Activated CD8-positive, alpha-beta memory T cell treated with anti-CD3 and anti-CD28 coated beads for 36 hours (primary cell): Measurements from ENCODE around the gene MIEF1. TPM values are rescaled to one million over a fixed set of nuclear protein-coding genes. Genes with fewer than 3 reads are reported as not detected.

Source experiments
- CTCF ChIA-PET: fragments of 350-600 bp; sonication (Branson Sonifier 250); formaldehyde crosslinking; loops from one replicate; lab custom pipeline; 2021; ENCODE audit warnings: antibody characterized with exemption; lab: Charles Lee
- POLR2A ChIA-PET: fragments of 350-600 bp; sonication (Branson Sonifier 250); formaldehyde crosslinking; loops from one replicate; lab custom pipeline; 2021; ENCODE audit warnings: antibody characterized with exemption; lab: Charles Lee
- total RNA-seq, 2 experiments: library from RNA; stranded (reverse); gene quantifications; one replicate each; pipeline ENCODE4 v1.2.3, GENCODE V29; 2021

MIEF1 gene
- total RNA-seq, 2 experiments from 2014 or later = 62.7 TPM

DNA sequence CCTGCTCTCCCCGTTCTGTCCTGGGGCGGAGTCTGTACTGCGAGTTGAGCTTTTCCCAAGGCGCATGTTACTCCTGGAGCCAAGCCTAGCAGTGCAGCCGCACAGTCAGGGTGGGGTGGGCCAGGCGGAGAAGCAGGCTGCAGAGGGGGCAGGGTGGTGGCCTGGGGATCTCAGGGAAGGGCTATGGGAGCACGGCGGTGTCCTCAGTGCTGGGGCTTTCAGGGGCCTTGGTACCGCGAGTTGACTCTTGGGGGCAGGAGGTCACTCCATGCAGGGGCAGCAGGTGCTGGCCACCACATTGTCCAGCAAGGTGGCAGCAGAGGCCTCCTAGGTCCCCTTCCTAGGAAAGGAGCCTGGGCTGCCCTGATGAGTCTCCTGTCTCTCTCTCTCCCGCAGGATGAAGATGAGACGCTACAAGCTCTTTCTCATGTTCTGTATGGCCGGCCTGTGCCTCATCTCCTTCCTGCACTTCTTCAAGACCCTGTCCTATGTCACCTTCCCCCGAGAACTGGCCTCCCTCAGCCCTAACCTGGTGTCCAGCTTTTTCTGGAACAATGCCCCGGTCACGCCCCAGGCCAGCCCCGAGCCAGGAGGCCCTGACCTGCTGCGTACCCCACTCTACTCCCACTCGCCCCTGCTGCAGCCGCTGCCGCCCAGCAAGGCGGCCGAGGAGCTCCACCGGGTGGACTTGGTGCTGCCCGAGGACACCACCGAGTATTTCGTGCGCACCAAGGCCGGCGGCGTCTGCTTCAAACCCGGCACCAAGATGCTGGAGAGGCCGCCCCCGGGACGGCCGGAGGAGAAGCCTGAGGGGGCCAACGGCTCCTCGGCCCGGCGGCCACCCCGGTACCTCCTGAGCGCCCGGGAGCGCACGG, 14.9 kb upstream of the MIEF1 start:
- POLR2A ChIA-PET = no interaction called here
- CTCF ChIA-PET = interaction anchor here (1.2 kb wide), 1 partner anchor 9 kb away, joined by 3 read pairs; no protein-coding TSS in a partner anchor

DNA sequence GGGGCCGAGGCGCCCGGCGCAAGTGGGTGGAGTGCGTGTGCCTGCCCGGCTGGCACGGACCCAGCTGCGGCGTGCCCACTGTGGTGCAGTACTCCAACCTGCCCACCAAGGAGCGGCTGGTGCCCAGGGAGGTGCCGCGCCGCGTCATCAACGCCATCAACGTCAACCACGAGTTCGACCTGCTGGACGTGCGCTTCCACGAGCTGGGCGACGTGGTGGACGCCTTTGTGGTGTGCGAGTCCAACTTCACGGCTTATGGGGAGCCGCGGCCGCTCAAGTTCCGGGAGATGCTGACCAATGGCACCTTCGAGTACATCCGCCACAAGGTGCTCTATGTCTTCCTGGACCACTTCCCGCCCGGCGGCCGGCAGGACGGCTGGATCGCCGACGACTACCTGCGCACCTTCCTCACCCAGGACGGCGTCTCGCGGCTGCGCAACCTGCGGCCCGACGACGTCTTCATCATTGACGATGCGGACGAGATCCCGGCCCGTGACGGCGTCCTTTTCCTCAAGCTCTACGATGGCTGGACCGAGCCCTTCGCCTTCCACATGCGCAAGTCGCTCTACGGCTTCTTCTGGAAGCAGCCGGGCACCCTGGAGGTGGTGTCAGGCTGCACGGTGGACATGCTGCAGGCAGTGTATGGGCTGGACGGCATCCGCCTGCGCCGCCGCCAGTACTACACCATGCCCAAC, 14.1 kb upstream of the MIEF1 start:
- CTCF ChIA-PET = no interaction called here

GRCh38 chr22:39488563-39489083, 13.5 kb upstream of the MIEF1 start:
- CTCF ChIA-PET = no interaction called here
- POLR2A ChIA-PET = no interaction called here

More for the DNA sequence above, 14.1 kb upstream of the MIEF1 start:
- POLR2A ChIA-PET = no interaction called here

GRCh38 chr22:39489094-39490068, 12.7 kb upstream of the MIEF1 start:
- POLR2A ChIA-PET = interaction anchor here (0.5 to 2.6 kb wide), 3 partner anchors 14 to 34 kb away, joined by 3 to 18 read pairs (median 7); partner anchors contain the start of gene ATF4
- CTCF ChIA-PET = interaction anchor here (1.2 to 6.2 kb wide), 2 partner anchors 41 to 45 kb away, joined by 4 to 77 read pairs; partner anchors contain the start of gene RPS19BP1

- ChIA-PET POLR2A (interaction anchor here (0.5 to 2.6 kb wide), 3 partner anchors 15 to 33 kb away, joined by 3 to 18 read pairs (median 7); partner anchors contain the start of gene ATF4), CTCF (interaction anchor here (0.8 to 6.2 kb wide), 3 partner anchors 8 to 45 kb away, joined by 3 to 77 read pairs (median 4); partner anchors contain the start of gene RPS19BP1)
Observed at GRCh38 chr22:39490135-39490798, 11.8 kb upstream of the MIEF1 start.

DNA sequence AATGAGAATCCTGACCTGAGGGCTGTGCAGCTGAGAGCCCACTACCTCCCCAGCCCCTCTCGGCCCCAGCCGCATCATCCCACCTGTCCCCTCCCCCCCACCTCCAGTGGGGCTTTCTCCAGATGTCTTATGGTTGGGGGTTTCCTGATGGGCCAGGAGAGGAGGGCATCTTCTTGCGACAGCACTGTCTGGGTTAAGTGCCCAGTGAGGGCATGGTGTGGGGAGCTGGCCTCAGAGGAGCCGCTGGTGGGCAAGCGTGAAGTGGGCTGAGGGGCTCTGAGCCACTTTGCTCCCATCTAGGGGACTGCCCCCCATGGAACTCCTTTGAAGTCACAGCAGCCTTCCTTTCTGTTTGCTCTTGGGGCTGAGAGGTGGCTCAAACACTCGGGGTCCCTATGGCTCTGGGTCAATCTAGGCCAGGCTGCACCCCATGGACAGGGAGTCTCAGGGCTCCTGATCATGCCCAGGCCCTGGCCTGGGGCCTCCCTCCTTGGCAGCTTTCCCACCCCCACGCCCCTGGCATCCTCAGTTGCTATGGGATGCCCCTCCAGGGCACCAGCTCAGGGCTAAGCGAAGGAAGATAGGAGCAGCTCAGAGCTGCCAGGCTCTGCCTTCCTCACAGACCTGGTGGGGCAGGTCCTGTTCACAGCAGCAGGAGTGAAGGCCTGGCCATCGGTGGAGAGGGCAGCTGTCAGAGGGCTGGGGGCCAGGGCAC, 11.0 kb upstream of the MIEF1 start:
- ChIA-PET POLR2A (interaction anchor here (1.4 to 2.6 kb wide), 2 partner anchors 29 to 32 kb away, joined by 7 to 18 read pairs; partner anchors contain the start of gene ATF4), CTCF (interaction anchor here (0.8 to 6.2 kb wide), 4 partner anchors 9 to 44 kb away, joined by 3 to 77 read pairs (median 9); partner anchors contain the start of gene RPS19BP1)

- POLR2A ChIA-PET = interaction anchor here (2.6 kb wide), 1 partner anchor 31 kb away, joined by 18 read pairs; no protein-coding TSS in a partner anchor
- CTCF ChIA-PET = interaction anchor here (1.2 to 6.2 kb wide), 4 partner anchors 38 to 533 kb away, joined by 4 to 77 read pairs (median 14); partner anchors contain the start of gene RPS19BP1
Observed at GRCh38 chr22:39491696-39492095, 10.4 kb upstream of the MIEF1 start.

DNA sequence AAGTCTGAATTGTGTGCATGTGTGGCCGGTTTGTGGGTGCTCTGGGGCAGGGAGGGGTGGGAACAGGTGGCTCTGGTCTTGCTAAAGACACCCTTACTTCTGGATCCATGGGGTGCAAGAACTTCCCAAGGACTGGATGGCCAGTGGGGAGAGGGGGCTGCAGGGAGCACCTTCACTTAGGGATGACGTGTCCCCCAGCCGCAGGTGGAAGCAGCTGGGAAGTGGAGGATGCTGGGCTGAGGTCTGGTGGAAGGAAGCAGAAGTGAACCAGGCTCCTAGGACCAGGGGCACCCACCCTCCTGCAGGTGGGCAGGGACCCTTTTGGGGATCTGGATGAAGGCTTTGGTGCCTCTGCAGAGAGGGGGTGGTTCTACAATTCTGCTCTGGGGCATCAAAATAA, 9.9 kb upstream of the MIEF1 start:
- CTCF ChIA-PET = interaction anchor here (0.6 to 6.2 kb wide), 6 partner anchors 25 to 532 kb away, joined by 3 to 77 read pairs (median 10); partner anchors contain the start of gene RPS19BP1

DNA sequence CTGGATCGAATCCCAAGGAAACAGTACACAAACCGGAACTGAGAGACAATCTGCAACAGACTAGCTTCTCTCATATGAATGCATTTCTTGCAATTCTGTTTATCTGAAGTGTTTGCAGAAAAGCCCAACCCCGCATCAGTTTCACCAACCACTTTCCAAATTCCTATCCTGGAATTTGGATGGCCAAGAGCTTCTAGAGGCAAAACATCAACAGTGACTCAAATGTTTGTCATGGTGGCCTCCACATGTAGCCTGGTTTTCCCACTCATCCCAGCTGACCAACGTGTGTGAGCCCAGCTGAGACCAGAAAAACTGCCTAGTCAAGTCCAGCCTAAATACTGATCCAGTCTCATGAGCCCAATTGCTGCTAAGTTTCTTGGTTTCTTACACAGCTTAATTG, 8.3 kb upstream of the MIEF1 start:
- CTCF ChIA-PET = interaction anchor here (0.9 to 6.2 kb wide), 15 partner anchors 8 to 543 kb away, joined by 3 to 77 read pairs (median 5); partner anchors contain the start of genes MIEF1, RPL3 and RPS19BP1
- POLR2A ChIA-PET = interaction anchor here (1.3 kb wide), 2 partner anchors 26 to 35 kb away, joined by 4 to 6 read pairs; partner anchors contain the start of gene ATF4

More for the DNA sequence above, 9.9 kb upstream of the MIEF1 start:
- POLR2A ChIA-PET = interaction anchor here (2.6 kb wide), 1 partner anchor 31 kb away, joined by 18 read pairs; no protein-coding TSS in a partner anchor

DNA sequence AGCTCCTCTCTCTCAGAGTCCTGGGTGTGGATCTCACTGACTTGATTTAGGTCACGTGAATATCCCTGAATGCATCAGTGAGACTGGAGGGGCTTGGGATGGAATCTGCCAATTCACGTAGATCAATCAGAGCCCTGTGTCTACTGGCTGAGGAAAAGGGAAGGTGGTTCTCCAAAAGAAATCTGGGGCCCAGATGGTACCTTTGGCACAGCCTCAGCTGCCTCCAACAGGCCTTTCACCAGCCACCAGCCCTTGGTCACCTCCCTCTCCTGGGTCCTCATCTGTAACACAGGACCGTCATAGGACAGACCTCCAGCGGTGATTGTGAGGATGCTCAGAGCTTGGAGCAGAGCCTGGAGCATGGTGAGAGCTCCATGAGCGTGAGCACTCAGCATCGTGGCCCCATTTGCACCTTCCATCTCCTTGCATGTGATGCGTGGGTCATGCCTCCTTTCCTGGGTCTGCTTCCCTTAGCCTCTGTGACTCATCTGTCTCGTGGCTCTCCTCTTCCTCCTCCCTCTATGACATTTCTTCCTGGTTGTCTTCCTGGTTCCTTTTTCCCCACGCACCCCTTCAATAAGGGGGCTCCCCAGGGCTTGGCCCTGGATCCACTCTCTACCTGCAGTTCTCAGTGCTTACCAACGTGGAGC, 7.5 kb upstream of the MIEF1 start:
- POLR2A ChIA-PET = interaction anchor here (1.3 kb wide), 1 partner anchor 25 kb away, joined by 4 read pairs; the partner anchor contains the start of gene ATF4
- CTCF ChIA-PET = interaction anchor here (1.0 to 6.2 kb wide), 13 partner anchors 10 to 530 kb away, joined by 3 to 77 read pairs (median 5); partner anchors contain the start of genes RPL3 and RPS19BP1

GRCh38 chr22:39496131-39496838, 5.8 kb upstream of the MIEF1 start:
- POLR2A ChIA-PET = interaction anchor here (0.8 kb wide), 1 partner anchor 32 kb away, joined by 3 read pairs; no protein-coding TSS in a partner anchor

DNA sequence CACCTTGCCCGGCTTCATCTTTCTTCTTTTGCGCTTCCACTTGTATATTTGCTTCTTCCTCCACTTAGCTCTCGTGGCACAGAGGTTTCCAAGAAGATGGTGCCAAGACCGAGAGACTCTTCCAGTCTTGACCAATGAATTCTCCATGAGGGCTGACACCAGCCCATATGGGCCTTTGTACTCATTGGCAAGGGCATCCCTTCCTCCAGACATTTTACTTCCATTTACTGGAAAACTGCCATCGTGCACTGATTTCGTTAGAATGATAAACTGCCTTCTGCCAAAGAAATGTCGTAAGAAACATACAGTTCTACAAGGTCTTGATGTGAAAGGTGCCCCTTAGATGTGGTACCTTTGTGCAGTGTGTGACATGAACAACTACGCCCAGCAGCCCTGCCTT, 4.7 kb upstream of the MIEF1 start:
- POLR2A ChIA-PET = interaction anchor here (0.7 kb wide), 1 partner anchor 24 kb away, joined by 8 read pairs; no protein-coding TSS in a partner anchor
- CTCF ChIA-PET = interaction anchor here (0.7 to 4.1 kb wide), 8 partner anchors 9 to 504 kb away, joined by 4 to 43 read pairs (median 9); no protein-coding TSS in a partner anchor

More at GRCh38 chr22:39496131-39496838, 5.8 kb upstream of the MIEF1 start:
- CTCF ChIA-PET = interaction anchor here (0.6 to 4.1 kb wide), 17 partner anchors 10 to 528 kb away, joined by 3 to 43 read pairs (median 5); partner anchors contain the start of genes APOBEC3D and ATF4

GRCh38 chr22:39498368-39498767, 3.7 kb upstream of the MIEF1 start:
- CTCF ChIA-PET = interaction anchor here (0.5 to 4.1 kb wide), 3 partner anchors 12 to 548 kb away, joined by 3 to 43 read pairs (median 10); no protein-coding TSS in a partner anchor
- POLR2A ChIA-PET = interaction anchor here (0.7 kb wide), 1 partner anchor 23 kb away, joined by 8 read pairs; no protein-coding TSS in a partner anchor

DNA sequence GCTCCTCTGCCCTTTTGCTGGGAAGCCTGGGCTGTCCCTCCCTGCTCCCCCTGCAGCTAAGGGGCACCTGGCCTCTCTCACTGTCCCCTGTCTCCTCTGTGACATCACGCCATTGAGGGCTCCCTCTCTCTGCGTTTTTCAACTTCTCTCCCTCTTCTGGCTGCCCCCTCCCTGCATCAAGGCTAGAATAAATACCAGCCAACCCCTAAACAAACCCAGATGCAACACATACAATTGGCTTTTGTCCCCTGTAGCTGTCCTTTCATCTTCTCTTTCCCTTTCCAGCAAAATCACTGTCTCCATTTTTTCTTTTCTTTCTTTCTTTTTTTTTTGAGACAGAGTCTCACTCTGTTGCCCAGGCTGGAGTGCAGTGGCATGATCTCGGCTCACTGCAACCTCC, 3.3 kb upstream of the MIEF1 start:
- ChIA-PET POLR2A (no interaction called here), CTCF (interaction anchor here (0.5 to 4.1 kb wide), 2 partner anchors 31 to 548 kb away, joined by 3 to 43 read pairs; no protein-coding TSS in a partner anchor)
